OCI-M2 (cell line): ENCODE results near the gene CDC25B.
A peak's percentile ranks its signal among the peaks of the same experiment; 100 is the strongest.

Source experiments
- DNase-seq: peaks from one replicate; lab custom pipeline; 2025; ENCODE audit not compliant: unreplicated experiment; lab: John Stamatoyannopoulos, UW

CDC25B gene

GRCh38 chr20:3763671-3764601 lies 32.2 kb upstream of the CDC25B start:
- no peak for DNase-seq

- DNase-seq, result no peak
These were observed 31.5 kb upstream of the CDC25B start for GRCh38 chr20:3764659-3765058.

GRCh38 chr20:3765171-3765882 lies 30.8 kb upstream of the CDC25B start:
- no peak for DNase-seq

- DNase-seq, result no peak
These were observed 29.5 kb upstream of the CDC25B start for GRCh38 chr20:3766422-3767109.

GRCh38 chr20:3767110-3767426 lies 29.0 kb upstream of the CDC25B start:
- DNase-seq, result no peak

- peak; percentile 90 for DNase-seq
These were observed 28.4 kb upstream of the CDC25B start, which contains the start of gene ADISSP for GRCh38 chr20:3767427-3768341. Gene ADISSP (minus strand): TSS chr20:3767753. CDS start chr20:3760100, 7,653 bp downstream.

- peak; percentile 61 for DNase-seq
These were observed 27.6 kb upstream of the CDC25B start for GRCh38 chr20:3768342-3769130.

- no peak for DNase-seq
These were observed 24.5 kb upstream of the CDC25B start for GRCh38 chr20:3771552-3772058.

GRCh38 chr20:3775457-3776108 lies 20.5 kb upstream of the CDC25B start:
- no peak for DNase-seq

GRCh38 chr20:3777381-3777715 lies 18.8 kb upstream of the CDC25B start:
- DNase-seq, result no peak

GRCh38 chr20:3777716-3778629 lies 18.1 kb upstream of the CDC25B start:
- DNase-seq, result no peak

GRCh38 chr20:3778976-3779375 lies 17.1 kb upstream of the CDC25B start:
- DNase-seq, result no peak

GRCh38 chr20:3781153-3781910 lies 14.8 kb upstream of the CDC25B start, which contains the start of gene SPEF1:
Gene SPEF1 (minus strand): TSS chr20:3781448. CDS start chr20:3781287, 161 bp downstream.
- peak; percentile 72 for DNase-seq

- no peak for DNase-seq
These were observed 13.5 kb upstream of the CDC25B start for GRCh38 chr20:3782597-3782996.

- no peak for DNase-seq
These were observed 13.0 kb upstream of the CDC25B start for GRCh38 chr20:3783068-3783489.

- no peak for DNase-seq
These were observed 12.5 kb upstream of the CDC25B start for GRCh38 chr20:3783511-3784195.
